H1 (cell line): ENCODE data around the gene SLC43A1. TPM values are rescaled to one million over a fixed set of nuclear protein-coding genes. Genes with fewer than 3 reads are reported as not detected.

Source experiments
- CTCF ChIA-PET: fragments of 300-600 bp; sonication (Branson Sonifier 250); formaldehyde crosslinking; loops from one replicate; lab custom pipeline; 2021; ENCODE audit not compliant: partially characterized antibody; lab: Charles Lee
- POLR2A ChIA-PET: fragments of 300-600 bp; sonication (Branson Sonifier 250); formaldehyde crosslinking; loops from one replicate; lab custom pipeline; 2021; ENCODE audit warnings: inconsistent platforms; ENCODE audit not compliant: partially characterized antibody; lab: Charles Lee
- DNase-seq, 2 experiments: peaks; one replicate each; pipeline versions ENCODE4 v3.0.0 to v3.0.0-alpha.2; 2010 to 2022; ENCODE audit warnings: low spot score in 2 of 2, low read depth in 1 of 2, mixed read lengths in 1 of 2
- FAIRE-seq: peaks from 2 replicates; lab custom pipeline; 2011; peaks lifted over from hg19 to GRCh38; lab: Jason Lieb, UNC
- H2AFZ ChIP-seq: 2 replicates; pipeline ENCODE4 v1.8.1; 2012; ENCODE audit warnings: low read length, inconsistent platforms
- H2AK5ac ChIP-seq: 2 replicates; pipeline ENCODE4 v1.6.1; 2013; ENCODE audit warnings: low read depth, low read length
- H2BK120ac ChIP-seq: replicated peaks from 2 replicates; pipeline ENCODE3; 2013; ENCODE audit warnings: low read depth, low read length, inconsistent platforms
- H2BK12ac ChIP-seq: 2 replicates; pipeline ENCODE4 v1.6.1; 2013; ENCODE audit warnings: low read depth, low read length
- H2BK15ac ChIP-seq: 2 replicates; pipeline ENCODE4 v1.6.1; 2013; ENCODE audit warnings: low read length
- H2BK20ac ChIP-seq: 2 replicates; pipeline ENCODE4 v1.6.1; 2013; ENCODE audit warnings: low read length
- H2BK5ac ChIP-seq: 2 replicates; pipeline ENCODE4 v1.6.1; 2013; ENCODE audit warnings: low read depth, low read length
- H3K14ac ChIP-seq: 2 replicates; pipeline ENCODE4 v1.6.1; 2013; ENCODE audit warnings: inconsistent platforms; ENCODE audit not compliant: insufficient read length
- H3K18ac ChIP-seq: 2 replicates; pipeline ENCODE4 v1.6.1; 2013; ENCODE audit warnings: low read length; ENCODE audit errors: extremely low read depth
- H3K23ac ChIP-seq: 2 replicates; pipeline ENCODE4 v1.6.1; 2013; ENCODE audit warnings: inconsistent platforms; ENCODE audit not compliant: insufficient read length
- H3K23me2 ChIP-seq: 2 replicates; pipeline ENCODE4 v1.6.1; 2013; ENCODE audit warnings: low read depth, low read length
- H3K27ac ChIP-seq: 2 replicates; pipeline ENCODE4 v1.6.1; 2011; ENCODE audit warnings: low read depth, low read length, inconsistent platforms
- H3K27me3 ChIP-seq, 4 experiments: replicated peaks in 1 of 4; 1 replicate in 1 of 4; 2 replicates in 3 of 4; pipeline versions ENCODE4 v1.6.1 to v1.8.1; 2011 to 2013; ENCODE audit warnings: low read length in 3 of 4, mild to moderate bottlenecking in 3 of 4, inconsistent platforms in 2 of 4, mixed read lengths in 2 of 4, moderate library complexity in 1 of 4; ENCODE audit not compliant: control insufficient read depth in 3 of 4, insufficient read depth in 3 of 4; ENCODE audit errors: extremely low read depth in 1 of 4
- H3K36me3 ChIP-seq, 4 experiments: 2 replicates each; pipeline versions ENCODE4 v1.6.1 to v1.8.1; 2011 to 2013; ENCODE audit warnings: mild to moderate bottlenecking in 4 of 4, low read length in 3 of 4, moderate library complexity in 2 of 4, control low read depth in 1 of 4, inconsistent platforms in 1 of 4; ENCODE audit not compliant: insufficient read depth in 4 of 4, control insufficient read depth in 2 of 4
- H3K4ac ChIP-seq: replicated peaks from 2 replicates; pipeline ENCODE3; 2013; ENCODE audit warnings: low read length, low read depth, mixed read lengths, inconsistent platforms; ENCODE audit not compliant: insufficient read length
- H3K4me1 ChIP-seq, 4 experiments: replicated peaks in 1 of 4; 1 replicate in 1 of 4; 2 replicates in 3 of 4; pipeline versions ENCODE4 v1.6.1 to v1.8.1; 2011 to 2013; ENCODE audit warnings: low read length in 3 of 4, inconsistent platforms in 2 of 4, mixed read lengths in 1 of 4; ENCODE audit not compliant: insufficient read depth in 4 of 4, control insufficient read depth in 3 of 4
- H3K4me2 ChIP-seq, 2 experiments: 2 replicates each; pipeline versions ENCODE4 v1.6.1 to v1.8.1; 2011 to 2013; ENCODE audit warnings: low read depth in 2 of 2, low read length in 2 of 2, control low read depth in 1 of 2, inconsistent platforms in 1 of 2, mild to moderate bottlenecking in 1 of 2; ENCODE audit not compliant: insufficient read depth in 1 of 2
- H3K4me3 ChIP-seq, 4 experiments: fragments of 200-600, 300-600 bp in 1 of 4; sonication (generic), shearing (Covaris generic), sonication (Bioruptor Twin) in 1 of 4; 2 replicates each; pipeline versions ENCODE4 v1.5.1 to v1.8.1; 2011 to 2016; ENCODE audit warnings: low read length in 4 of 4, low read depth in 3 of 4, control low read depth in 2 of 4, inconsistent platforms in 2 of 4, mild to moderate bottlenecking in 2 of 4, mixed read lengths in 1 of 4, moderate library complexity in 1 of 4; ENCODE audit not compliant: insufficient read depth in 2 of 4; ENCODE audit errors: extremely low read depth in 1 of 4
- H3K56ac ChIP-seq: replicated peaks from 2 replicates; pipeline ENCODE3; 2013; ENCODE audit warnings: low read depth, mild to moderate bottlenecking, mixed read lengths, low read length, inconsistent platforms; ENCODE audit not compliant: insufficient read length
- H3K79me1 ChIP-seq: 2 replicates; pipeline ENCODE4 v1.6.1; 2013; ENCODE audit warnings: low read depth, low read length, control low read depth
- H3K79me2 ChIP-seq, 2 experiments: 2 replicates each; pipeline versions ENCODE4 v1.6.1 to v1.8.1; 2012 to 2013; ENCODE audit warnings: low read length in 2 of 2, mild to moderate bottlenecking in 2 of 2, inconsistent platforms in 1 of 2; ENCODE audit not compliant: insufficient read depth in 2 of 2, control insufficient read depth in 1 of 2
- H3K9ac ChIP-seq, 4 experiments: replicated peaks in 1 of 4; 1 replicate in 1 of 4; 2 replicates in 3 of 4; pipeline versions ENCODE4 v1.6.1 to v1.8.1; 2011 to 2013; ENCODE audit warnings: low read depth in 3 of 4, low read length in 3 of 4, control low read depth in 2 of 4, mild to moderate bottlenecking in 2 of 4, moderate library complexity in 2 of 4, inconsistent platforms in 1 of 4; ENCODE audit errors: extremely low read depth in 1 of 4
- H3K9me3 ChIP-seq, 2 experiments: 2 replicates each; pipeline versions ENCODE4 v1.6.1 to v1.8.1; 2012 to 2013; ENCODE audit warnings: mild to moderate bottlenecking in 2 of 2, moderate library complexity in 2 of 2, control low read depth in 1 of 2, inconsistent platforms in 1 of 2, low read depth in 1 of 2, low read length in 1 of 2, mixed read lengths in 1 of 2; ENCODE audit not compliant: insufficient read depth in 2 of 2
- H4K20me1 ChIP-seq, 2 experiments: replicated peaks in 1 of 2; 2 replicates each; pipeline versions ENCODE3 to v1.8.1; 2011 to 2013; ENCODE audit warnings: inconsistent platforms in 2 of 2, low read length in 2 of 2, mild to moderate bottlenecking in 1 of 2; ENCODE audit not compliant: insufficient read depth in 2 of 2, control insufficient read depth in 1 of 2
- H4K5ac ChIP-seq: 2 replicates; pipeline ENCODE4 v1.6.1; 2013; ENCODE audit warnings: low read length, low read depth, mixed read lengths, inconsistent platforms; ENCODE audit not compliant: insufficient read length
- H4K8ac ChIP-seq: 2 replicates; pipeline ENCODE4 v1.8.0; 2013; ENCODE audit warnings: mild to moderate bottlenecking, moderate library complexity, low read length, inconsistent platforms; ENCODE audit not compliant: insufficient read depth; ENCODE audit errors: extremely low read depth
- H4K91ac ChIP-seq: replicated peaks from 2 replicates; pipeline ENCODE3; 2013; ENCODE audit warnings: low read length, mixed read lengths, inconsistent platforms; ENCODE audit not compliant: insufficient read length
- CEBPB ChIP-seq: IDR thresholded peaks from 2 replicates; pipeline ENCODE4 v1.6.1; 2012; ENCODE audit warnings: low read depth, low read length
- EP300 ChIP-seq, 2 experiments: IDR thresholded peaks; 1 replicate in 1 of 2; 2 replicates in 1 of 2; pipeline ENCODE4 v1.6.1; 2011 to 2012; ENCODE audit warnings: low read depth in 2 of 2, low read length in 2 of 2, mild to moderate bottlenecking in 2 of 2, borderline replicate concordance in 1 of 2, inconsistent platforms in 1 of 2, moderate library complexity in 1 of 2
- EZH2 ChIP-seq: fragments of 200-600 bp; sonication (generic); IDR thresholded peaks from 2 replicates; pipeline ENCODE4 v1.7.1; 2012; ENCODE audit warnings: low read depth, mild to moderate bottlenecking, moderate library complexity, low read length, inconsistent platforms; ENCODE audit not compliant: severe bottlenecking
- GABPA ChIP-seq: IDR thresholded peaks from 2 replicates; pipeline ENCODE4 v1.6.1; 2011; ENCODE audit warnings: mild to moderate bottlenecking, low read length, moderate library complexity, borderline replicate concordance; ENCODE audit not compliant: insufficient read depth
- JUN ChIP-seq: IDR thresholded peaks from 2 replicates; pipeline ENCODE4 v1.6.1; 2011; ENCODE audit warnings: low read depth, mild to moderate bottlenecking, improper control_type of control experiment, low read length
- KDM4A ChIP-seq: IDR thresholded peaks from one replicate; pipeline ENCODE4 v1.7.1; 2012; ENCODE audit warnings: low read depth, mild to moderate bottlenecking, moderate library complexity, low read length, inconsistent platforms; ENCODE audit not compliant: severe bottlenecking
- KDM5A ChIP-seq: fragments of 200-600 bp; IDR thresholded peaks from 2 replicates; pipeline ENCODE4 v1.7.1; 2012; ENCODE audit warnings: mild to moderate bottlenecking, low read length, inconsistent platforms, mixed read lengths
- POLR2A ChIP-seq, 2 experiments: IDR thresholded peaks; 1 replicate in 1 of 2; 2 replicates in 1 of 2; pipeline ENCODE4 v1.6.1; 2011; ENCODE audit warnings: low read depth in 2 of 2, low read length in 2 of 2, mild to moderate bottlenecking in 2 of 2; ENCODE audit errors: control extremely low read depth in 1 of 2
- RFX5 ChIP-seq: IDR thresholded peaks from 2 replicates; pipeline ENCODE4 v1.6.1; 2011; ENCODE audit warnings: low read depth, low read length, improper control_type of control experiment, borderline replicate concordance
- RXRA ChIP-seq: IDR thresholded peaks from 2 replicates; pipeline ENCODE4 v1.6.1; 2011; ENCODE audit warnings: low read depth, mild to moderate bottlenecking, low read length, moderate library complexity; ENCODE audit not compliant: insufficient read depth
- SAP30 ChIP-seq: fragments of 300-600 bp; sonication (generic); IDR thresholded peaks from 2 replicates; pipeline ENCODE4 v1.7.1; 2012; ENCODE audit warnings: low read length, moderate library complexity, mild to moderate bottlenecking, inconsistent platforms; ENCODE audit not compliant: insufficient read depth, insufficient replicate concordance
- SIRT6 ChIP-seq: IDR thresholded peaks from one replicate; pipeline ENCODE4 v1.7.1; 2012; ENCODE audit warnings: low read length, inconsistent platforms
- TAF1 ChIP-seq: IDR thresholded peaks from 2 replicates; pipeline ENCODE4 v1.6.1; 2011; ENCODE audit warnings: mild to moderate bottlenecking, low read depth, low read length
- WGBS, 2 experiments: shearing (Covaris generic) in 1 of 2; methylation state at CpG; one replicate each; pipeline versions ENCODE4 v1.1.6 to v1.1.7; 2013 to 2015; ENCODE audit warnings: low lambda C conversion rate in 2 of 2, mixed read lengths in 2 of 2, inconsistent platforms in 1 of 2, low coverage in 1 of 2, missing lambda C conversion rate in 1 of 2; ENCODE audit not compliant: insufficient replicate concordance in 2 of 2, insufficient coverage in 1 of 2, insufficient read length in 1 of 2; ENCODE audit errors: extremely low coverage in 1 of 2, missing lambda C conversion rate in 1 of 2; 5-methylcytosine and 5-hydroxymethylcytosine counted together
- polyA plus RNA-seq, 7 experiments: library from polyadenylated mRNA; depleted of rRNA in 3 of 7; stranded (reverse) in 5 of 7; unstranded in 2 of 7; fragments of >200 nt in 5 of 7; fragments of 200-250 nt in 2 of 7; gene quantifications; 1 replicate in 5 of 7; 2 replicates in 1 of 7; 4 replicates in 1 of 7; pipeline versions ENCODE4 v1.2.1 to v1.2.3, GENCODE V29; 2011 to 2013; ENCODE audit warnings: missing spikeins in 2 of 7, mixed read lengths in 2 of 7
- total RNA-seq: library from RNA; stranded (reverse); fragmentation: NEBNext Ultra II Directional; extraction: Animal tissue kit (Norgen Biotek cat#: 25700); gene quantifications from 2 replicates; pipeline ENCODE4 v1.2.1, GENCODE V29; 2021
- TF ChIP-seq, protein P1 (sequence below): IDR thresholded peaks from 2 replicates; pipeline ENCODE4 v1.6.1; 2012; ENCODE audit warnings: inconsistent platforms

Gene SLC43A1
- total and polyA plus RNA-seq, 2 of the 8 experiments (the other 6 are each of a cell fraction or from before 2014, with no cell fraction given): 34.5 to 58.0 TPM

DNA sequence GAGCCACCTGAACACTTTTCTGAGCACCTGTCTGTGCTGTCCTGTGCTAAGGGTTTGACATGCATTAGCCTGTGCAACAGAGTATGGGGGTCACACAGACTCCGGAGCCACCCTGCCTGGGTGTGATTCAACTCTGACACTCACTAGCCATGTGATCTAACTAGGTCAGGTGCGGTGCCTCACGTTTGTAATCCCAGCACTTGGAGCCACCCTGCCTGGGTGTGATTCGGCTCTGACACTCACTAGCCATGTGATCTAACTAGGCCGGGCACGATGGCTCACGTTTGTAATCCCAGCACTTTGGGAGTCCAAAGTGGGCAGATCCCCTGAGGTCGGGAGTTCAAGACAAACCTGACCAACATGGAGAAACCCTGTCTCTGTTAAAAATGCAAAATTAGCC is 40.5 kb upstream of the SLC43A1 start:
- Histone ChIP-seq H3K79me2 (peaks cover 0 to 2% of the 10 kb centered on the region in 2 experiments; a peak in 1 of 4 replicates), H3K56ac (no peak overlapping the region), H4K8ac (no peak overlapping the region), H4K91ac (no peak overlapping the region), H3K36me3 (peaks cover 2 to 41% (median 25%) of the 10 kb centered on the region in 4 experiments; a peak in 7 of 8 replicates), H3K23ac (no peak overlapping the region), H2BK5ac (no peak overlapping the region), H3K18ac (no peak overlapping the region), H3K27me3 (no peaks in the 10 kb centered on the region), H2AFZ (no peak overlapping the region), H3K9me3 (no peaks in the 10 kb centered on the region), H4K20me1 (peaks cover 2% of the 10 kb centered on the region in 2 experiments), H3K27ac (no peak overlapping the region), H2AK5ac (no peak overlapping the region), H3K14ac (no peak overlapping the region), H3K4me3 (no peak overlapping the region), H3K4me1 (peaks cover 0 to 3% (median 2%) of the 10 kb centered on the region in 4 experiments; a peak in 2 of 7 replicates), H2BK12ac (no peak overlapping the region), H4K5ac (no peak overlapping the region), H3K23me2 (no peaks in the 10 kb centered on the region), H2BK120ac (no peak overlapping the region), H3K4ac (no peak overlapping the region), H3K79me1 (no peaks in the 10 kb centered on the region), H2BK20ac (no peak overlapping the region), H3K4me2 (no peak overlapping the region), H3K9ac (peak overlapping the region in 1 of 4 experiments; percentile 11; a peak in 1 of 7 replicates), H2BK15ac (peak overlapping the region; percentile 48; the same call in 1 of the 2 replicates)
- 94% methylated on average over 8 of the region's 8 CpGs; no CpG with 5 or more reads in 1 of the 2 experiments for WGBS, 2 experiments
- CTCF ChIA-PET: interaction anchor here (2.1 to 3.0 kb wide), 3 partner anchors 9 to 88 kb away, joined by 11 to 12 read pairs (median 11); no protein-coding TSS in a partner anchor
- DNase-seq (no peak), FAIRE-seq (no peak)
- POLR2A ChIA-PET: interaction anchor here (1.3 to 2.3 kb wide), 5 partner anchors 12 to 88 kb away, joined by 3 to 8 read pairs (median 6); no protein-coding TSS in a partner anchor
- TF ChIP-seq RXRA (no peak), TAF1 (no peak), KDM4A (no peak), SIRT6 (no peak), SAP30 (no peak), RFX5 (no peak), EZH2 (no peak), KDM5A (no peak), GABPA (no peak), EP300 (IDR thresholded peaks at IDR 0.05; ENCODE audit: borderline replicate concordance in 1 of 2, low read depth in 2 of 2, low read length in 2 of 2) (no peak), POLR2A (IDR thresholded peaks at IDR 0.05; ENCODE audit: control extremely low read depth in 1 of 2, low read depth in 2 of 2, low read length in 2 of 2) (no peak), JUN (no peak), CEBPB (no peak)
- TF ChIP-seq, protein P1, sequence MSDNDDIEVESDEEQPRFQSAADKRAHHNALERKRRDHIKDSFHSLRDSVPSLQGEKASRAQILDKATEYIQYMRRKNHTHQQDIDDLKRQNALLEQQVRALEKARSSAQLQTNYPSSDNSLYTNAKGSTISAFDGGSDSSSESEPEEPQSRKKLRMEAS: no peak
